Upper lobe of right lung (tissue), 1 donor: ENCODE results near the gene RPS15A. TPM values are rescaled to one million over a fixed set of nuclear protein-coding genes. Genes with fewer than 3 reads are reported as not detected.

ENCODE experiments used
- ATAC-seq: fragments of 200-7000 bp; cut with Tn5 transposase; one replicate; pipeline ENCODE4 v1.9.1; 2020; ENCODE audit warnings: mild to moderate bottlenecking, moderate library complexity
- DNase-seq: peaks from one replicate; pipeline ENCODE4 v3.0.0-alpha.2; 2020
- H3K27ac ChIP-seq: fragments of 200-600 bp; one replicate; pipeline ENCODE4 v1.8.0; 2022
- H3K27me3 ChIP-seq: fragments of 200-600 bp; one replicate; pipeline ENCODE4 v1.8.0; 2022; ENCODE audit warnings: mild to moderate bottlenecking
- H3K36me3 ChIP-seq: fragments of 200-600 bp; one replicate; pipeline ENCODE4 v1.8.0; 2022
- H3K4me1 ChIP-seq: fragments of 200-600 bp; one replicate; pipeline ENCODE4 v1.8.0; 2022
- H3K4me3 ChIP-seq: fragments of 200-600 bp; one replicate; pipeline ENCODE4 v1.8.0; 2022; ENCODE audit warnings: mild to moderate bottlenecking
- H3K9me3 ChIP-seq: fragments of 200-600 bp; one replicate; pipeline ENCODE4 v1.8.0; 2022
- intact Hi-C: fragments of 100-400 bp; cut with DNase I; formaldehyde crosslinking; loops from one replicate; pipeline ENCODE4 v1.11.0; 2022
- long read RNA-seq: library from polyadenylated mRNA; unstranded; transcript quantifications from one replicate; pipeline ENCODE4 v2.0.0, GENCODE V29; 2021
- total RNA-seq: library from RNA; stranded (reverse); fragmentation: NEBNext Ultra II Directional; extraction: Animal tissue kit (Norgen Biotek cat#: 25700); gene quantifications from one replicate; pipeline ENCODE4 v1.2.1, GENCODE V29; 2021
- TF ChIP-seq, protein P1 (sequence below): fragments of 200-600 bp; IDR thresholded peaks from one replicate; pipeline ENCODE4 v1.8.0; 2022; ENCODE audit warnings: antibody characterized with exemption
- donor health status: DM: no; HTN: yes; CAD: no; lungs with severe emphysema.

RPS15A gene
- total RNA-seq, result 983 TPM
- long read RNA-seq, transcript RPS15A-203 (5 exons, 525 nt), result major isoform, 222 of 256 reads
- long read RNA-seq, transcript RPS15A-201 (5 exons, 2,203 nt), result minor isoform, 25 of 256 reads
- long read RNA-seq, partial matches to known transcripts, result 1 of 256 reads
- long read RNA-seq, other reads (novel, unspliced or antisense), result 4 of 256 reads

DNA sequence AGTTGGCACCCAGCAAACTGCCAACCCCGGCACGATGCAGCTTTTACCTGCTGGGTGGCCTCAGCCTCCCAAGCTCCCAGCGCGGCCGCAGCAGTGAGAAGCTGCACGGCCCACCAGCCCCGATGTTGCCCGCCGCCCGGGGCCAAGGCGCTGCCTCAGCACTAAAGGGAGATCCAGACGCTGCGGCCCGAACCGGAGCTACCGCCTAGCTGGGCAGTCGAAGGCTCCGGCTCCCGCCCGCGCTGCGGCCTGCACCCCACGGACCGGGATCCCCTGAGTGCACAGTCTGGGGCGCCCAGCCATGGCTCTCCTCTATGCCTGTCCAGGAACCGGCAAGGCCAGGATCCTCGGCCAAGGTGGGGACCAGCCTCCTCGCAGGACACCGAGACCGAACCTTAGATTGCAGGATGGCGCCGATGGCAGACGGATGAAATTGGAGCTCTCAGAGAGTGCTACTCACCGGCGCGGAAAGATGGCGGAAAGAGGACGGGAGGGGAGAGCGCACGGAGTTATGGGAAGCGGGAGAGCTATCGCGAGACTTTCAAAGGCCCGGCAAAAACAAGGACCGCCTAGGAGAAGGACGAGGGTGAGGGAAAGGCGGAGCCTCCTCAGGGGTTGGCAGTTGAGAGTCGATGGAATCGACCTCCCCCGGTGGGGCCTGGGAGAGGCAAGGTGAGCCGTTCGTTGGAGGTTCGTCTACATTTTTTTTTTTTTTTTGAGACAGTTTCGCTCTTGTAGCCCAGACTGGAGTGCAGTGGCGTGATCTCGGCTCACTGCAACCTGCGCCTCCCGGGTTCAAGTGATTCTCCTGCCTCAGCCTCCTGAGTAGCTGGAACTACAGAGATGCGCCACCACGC lies at the start of gene RPS15A:
Gene RPS15A (minus strand): TSS at position 485 of the 857 bp plus-strand sequence. CDS start 1,221 bp downstream, outside the sequence.
- intact Hi-C loops, result no loop called here
- ATAC-seq (peak; percentile 99), DNase-seq (peak; percentile 94)
- Histone ChIP-seq H3K36me3 (peaks cover 68% of the 10 kb centered on the region), H3K4me1 (peaks cover 47% of the 10 kb centered on the region), H3K4me3 (peak within 1 kb of the TSS; percentile 81), H3K9me3 (no peaks in the 10 kb centered on the region), H3K27me3 (no peaks in the 10 kb centered on the region), H3K27ac (peak within 1 kb of the TSS; percentile 83)
- TF ChIP-seq, protein P1, sequence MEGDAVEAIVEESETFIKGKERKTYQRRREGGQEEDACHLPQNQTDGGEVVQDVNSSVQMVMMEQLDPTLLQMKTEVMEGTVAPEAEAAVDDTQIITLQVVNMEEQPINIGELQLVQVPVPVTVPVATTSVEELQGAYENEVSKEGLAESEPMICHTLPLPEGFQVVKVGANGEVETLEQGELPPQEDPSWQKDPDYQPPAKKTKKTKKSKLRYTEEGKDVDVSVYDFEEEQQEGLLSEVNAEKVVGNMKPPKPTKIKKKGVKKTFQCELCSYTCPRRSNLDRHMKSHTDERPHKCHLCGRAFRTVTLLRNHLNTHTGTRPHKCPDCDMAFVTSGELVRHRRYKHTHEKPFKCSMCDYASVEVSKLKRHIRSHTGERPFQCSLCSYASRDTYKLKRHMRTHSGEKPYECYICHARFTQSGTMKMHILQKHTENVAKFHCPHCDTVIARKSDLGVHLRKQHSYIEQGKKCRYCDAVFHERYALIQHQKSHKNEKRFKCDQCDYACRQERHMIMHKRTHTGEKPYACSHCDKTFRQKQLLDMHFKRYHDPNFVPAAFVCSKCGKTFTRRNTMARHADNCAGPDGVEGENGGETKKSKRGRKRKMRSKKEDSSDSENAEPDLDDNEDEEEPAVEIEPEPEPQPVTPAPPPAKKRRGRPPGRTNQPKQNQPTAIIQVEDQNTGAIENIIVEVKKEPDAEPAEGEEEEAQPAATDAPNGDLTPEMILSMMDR, result no peak

DNA sequence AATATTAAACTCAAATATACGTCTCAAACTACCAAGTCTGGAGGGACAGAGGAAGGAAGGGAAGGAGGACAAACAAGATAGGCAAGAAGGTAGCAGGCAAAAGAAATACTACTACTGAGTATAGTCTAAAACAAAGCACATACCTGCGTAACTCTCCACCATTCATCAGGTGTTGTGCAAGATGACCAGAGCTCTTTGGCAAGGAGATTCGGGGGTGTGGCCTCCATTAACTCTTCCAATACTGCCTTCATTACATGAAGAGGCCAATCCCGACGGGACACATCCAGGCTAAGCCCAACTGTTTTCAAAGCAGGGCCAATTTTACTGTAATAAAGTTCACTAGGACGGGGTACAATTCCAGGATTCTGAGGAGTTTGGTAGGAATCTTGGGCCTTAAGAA lies 49.4 kb upstream of the RPS15A start:
- no peak for DNase-seq
- no peak overlapping the region for H3K27ac ChIP-seq
- TF ChIP-seq, protein P1, result no peak
- H3K4me3 ChIP-seq, result no peak overlapping the region
- H3K36me3 ChIP-seq, result peaks cover 92% of the 10 kb centered on the region
- H3K27me3 ChIP-seq, result no peaks in the 10 kb centered on the region
- intact Hi-C loops, result no loop called here
- peak; percentile 93 for ATAC-seq
- H3K9me3 ChIP-seq, result no peaks in the 10 kb centered on the region
- H3K4me1 ChIP-seq, result no peaks in the 10 kb centered on the region

DNA sequence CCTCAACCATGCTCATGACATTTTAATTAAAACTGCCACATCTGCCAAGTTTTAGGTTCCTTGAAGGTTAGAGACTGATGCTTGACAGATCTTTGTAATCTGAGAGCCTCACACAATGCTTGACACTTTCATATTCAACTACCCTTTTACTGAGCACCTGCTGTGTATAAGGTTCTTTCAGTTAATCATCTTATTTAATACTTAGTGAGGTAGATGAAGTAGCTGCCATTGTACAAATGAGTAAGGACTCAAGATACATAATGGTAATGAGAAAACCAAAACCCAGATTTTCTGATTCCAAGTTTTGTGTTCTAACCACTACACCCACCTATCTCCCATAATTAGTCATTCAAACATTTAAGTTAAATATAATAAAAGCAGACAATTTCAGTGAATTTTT lies 46.6 kb upstream of the RPS15A start:
- intact Hi-C loops, result no loop called here
- DNase-seq (no peak), ATAC-seq (no peak)

DNA sequence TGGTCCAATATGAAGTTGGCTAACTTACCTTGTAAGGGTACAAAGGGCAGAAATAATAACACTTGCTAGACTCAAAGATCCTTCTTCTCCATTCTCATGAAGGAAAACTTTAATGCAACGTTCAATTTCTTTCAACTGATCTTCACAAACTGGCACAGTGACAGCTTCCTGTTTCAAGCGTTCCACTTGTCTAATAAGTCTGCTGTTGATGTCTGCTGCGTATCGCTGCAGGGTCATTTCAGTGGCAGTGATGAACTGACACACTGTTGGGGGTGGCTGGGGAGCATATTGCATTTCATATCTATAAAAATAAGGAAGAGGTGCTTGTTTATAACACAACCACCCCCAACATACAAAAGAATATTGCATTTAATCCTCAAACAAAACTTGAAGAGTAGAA lies 44.7 kb upstream of the RPS15A start:
- no peaks in the 10 kb centered on the region for H3K4me1 ChIP-seq
- H3K36me3 ChIP-seq, result peaks cover 99% of the 10 kb centered on the region
- ATAC-seq (no peak), DNase-seq (no peak)
- TF ChIP-seq, protein P1, result no peak
- no peaks in the 10 kb centered on the region for H3K9me3 ChIP-seq
- H3K27ac ChIP-seq, result no peak overlapping the region
- no peaks in the 10 kb centered on the region for H3K27me3 ChIP-seq
- no peak overlapping the region for H3K4me3 ChIP-seq
- intact Hi-C loops, result no loop called here

More for the DNA sequence above, 46.6 kb upstream of the RPS15A start:
- H3K36me3 ChIP-seq, result peaks cover 97% of the 10 kb centered on the region
- no peak overlapping the region for H3K27ac ChIP-seq
- H3K27me3 ChIP-seq, result no peaks in the 10 kb centered on the region
- TF ChIP-seq, protein P1, result no peak
- H3K9me3 ChIP-seq, result no peaks in the 10 kb centered on the region
- no peak overlapping the region for H3K4me3 ChIP-seq
- H3K4me1 ChIP-seq, result no peaks in the 10 kb centered on the region

DNA sequence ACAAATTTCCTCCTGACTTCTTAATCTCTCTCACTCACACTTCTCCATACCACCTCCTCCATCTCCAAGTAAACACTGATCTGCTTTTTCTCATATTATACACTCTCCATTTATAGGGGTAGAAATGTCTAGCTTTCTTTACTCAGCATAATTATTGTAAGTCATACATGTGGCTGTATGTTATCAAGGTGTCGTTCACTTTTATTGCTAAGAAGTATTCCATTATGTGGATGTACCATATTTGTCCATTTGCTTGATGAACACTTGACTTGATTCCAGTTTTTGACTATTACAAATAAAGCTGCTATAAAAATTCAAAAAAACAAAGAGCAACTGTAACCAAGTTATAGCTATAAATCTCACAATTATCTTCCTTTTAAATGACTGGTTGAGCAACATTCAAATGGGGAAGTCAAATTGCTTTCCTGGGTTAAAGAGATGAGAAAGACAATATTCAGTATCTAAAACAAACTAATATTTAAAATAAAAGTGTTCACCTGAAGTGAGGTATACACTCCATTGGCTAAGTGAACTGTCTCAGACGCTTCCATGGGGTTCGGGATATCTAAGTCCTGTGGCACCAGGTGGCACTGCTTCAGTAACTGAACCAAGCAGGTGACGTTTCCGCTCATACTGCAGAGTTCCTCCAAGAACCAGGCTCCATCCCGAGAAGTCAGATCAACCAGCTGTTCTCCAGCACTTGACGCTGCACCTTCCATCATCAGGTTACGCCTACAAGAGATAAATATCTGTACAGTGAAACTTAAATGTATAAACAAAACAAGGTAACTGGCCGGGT lies 43.8 kb upstream of the RPS15A start:
- Histone ChIP-seq H3K27ac (no peak overlapping the region), H3K4me1 (no peaks in the 10 kb centered on the region), H3K36me3 (peaks cover 100% of the 10 kb centered on the region), H3K9me3 (no peaks in the 10 kb centered on the region), H3K4me3 (no peak overlapping the region), H3K27me3 (no peaks in the 10 kb centered on the region)
- DNase-seq, result no peak
- intact Hi-C loops, result no loop called here
- TF ChIP-seq, protein P1, result no peak
- ATAC-seq, result no peak
